ENCODE measurements around the gene CCL19. TPM values are rescaled to one million over a fixed set of nuclear protein-coding genes. Genes with fewer than 3 reads are reported as not detected.

Gene CCL19
- total RNA-seq, 1 experiment from 2014 or later = not detected

- DNase-seq = no peak
- Histone ChIP-seq H3K4me3 (ENCODE audit: insufficient read depth, low read depth, low read length) (peak overlapping the region; percentile 80), H3K27me3 (ENCODE audit: control insufficient read depth, insufficient read depth, low read length) (no peaks in the 10 kb centered on the region), H3K36me3 (replicated peaks; ENCODE audit: control insufficient read depth, insufficient read depth, low read length) (peaks cover 15% of the 10 kb centered on the region)
Measured at GRCh38 chr9:34647084-34647403, 44.0 kb downstream of the CCL19 start.

- H3K27me3 ChIP-seq (ENCODE audit: control insufficient read depth, insufficient read depth, low read length) = no peaks in the 10 kb centered on the region
- peak within 1 kb of the TSS; percentile 80 for H3K4me3 ChIP-seq (ENCODE audit: insufficient read depth, low read depth, low read length)
- H3K36me3 ChIP-seq (replicated peaks; ENCODE audit: control insufficient read depth, insufficient read depth, low read length) = peaks cover 15% of the 10 kb centered on the region
- DNase-seq = peak; percentile 99
Measured at GRCh38 chr9:34646211-34647083, 44.6 kb downstream of the CCL19 start, which contains the start of gene GALT. GALT (plus strand) TSS chr9:34646675; CDS start chr9:34646705, 30 bp downstream.

GRCh38 chr9:34644766-34645314 lies 46.2 kb downstream of the CCL19 start:
- Histone ChIP-seq H3K36me3 (replicated peaks; ENCODE audit: control insufficient read depth, insufficient read depth, low read length) (peaks cover 15% of the 10 kb centered on the region), H3K27me3 (ENCODE audit: control insufficient read depth, insufficient read depth, low read length) (no peaks in the 10 kb centered on the region), H3K4me3 (ENCODE audit: insufficient read depth, low read depth, low read length) (no peak overlapping the region)
- DNase-seq = peak; percentile 53

- DNase-seq = no peak
- Histone ChIP-seq H3K4me3 (ENCODE audit: insufficient read depth, low read depth, low read length) (no peak overlapping the region), H3K36me3 (replicated peaks; ENCODE audit: control insufficient read depth, insufficient read depth, low read length) (no peaks in the 10 kb centered on the region), H3K27me3 (ENCODE audit: control insufficient read depth, insufficient read depth, low read length) (no peaks in the 10 kb centered on the region)
Measured at GRCh38 chr9:34642679-34643078, 48.4 kb downstream of the CCL19 start.

Other genes starting within 250 kb of the CCL19 start
- 20.3 and 22.7 TPM in 2 replicates for gene FAM219A, start 232.7 kb downstream of the CCL19 start, total RNA-seq (2014; rRNA removed; shearing (Covaris generic))
- 0.35 and 0.96 TPM in 2 replicates for gene DNAI1, start 232.5 kb downstream of the CCL19 start, total RNA-seq (2014; rRNA removed; shearing (Covaris generic))
- 33.3 and 35.1 TPM in 2 replicates for gene ENHO, start 168.3 kb downstream of the CCL19 start, total RNA-seq (2014; rRNA removed; shearing (Covaris generic))
- gene CNTFR, start 101.6 kb downstream of the CCL19 start, total RNA-seq (2014; rRNA removed; shearing (Covaris generic)) = 26.6 and 43.2 TPM in 2 replicates
- gene RPP25L, start 79.2 kb downstream of the CCL19 start, total RNA-seq (2014; rRNA removed; shearing (Covaris generic)) = 41.5 and 46.0 TPM in 2 replicates
- 19.4 and 23.6 TPM in 2 replicates for gene DCTN3, start 70.8 kb downstream of the CCL19 start, total RNA-seq (2014; rRNA removed; shearing (Covaris generic))
- not detected in 2 replicates for gene ARID3C, start 62.2 kb downstream of the CCL19 start, total RNA-seq (2014; rRNA removed; shearing (Covaris generic))
- 117 and 138 TPM in 2 replicates for gene SIGMAR1, start 53.5 kb downstream of the CCL19 start, total RNA-seq (2014; rRNA removed; shearing (Covaris generic))
- gene GALT, start 44.6 kb downstream of the CCL19 start, total RNA-seq (2014; rRNA removed; shearing (Covaris generic)) = 33.5 and 42.0 TPM in 2 replicates
- gene IL11RA, start 39.1 kb downstream of the CCL19 start, total RNA-seq (2014; rRNA removed; shearing (Covaris generic)) = 7.3 and 9.8 TPM in 2 replicates
- gene CCL27, start 28.6 kb downstream of the CCL19 start, total RNA-seq (2014; rRNA removed; shearing (Covaris generic)) = 0.10 and 0.41 TPM in 2 replicates
- not detected in 2 replicates for gene CCL21, start 18.9 kb upstream of the CCL19 start, total RNA-seq (2014; rRNA removed; shearing (Covaris generic))

All from H7 (cell line).